GM18909 (cell line): ENCODE results near the gene ZNF580.

Experiments
- ATAC-seq: cut with Tn5 transposase; IDR thresholded peaks from one replicate; pipeline ENCODE4 v1.9.1; 2021; ENCODE audit warnings: mild to moderate bottlenecking; ENCODE audit not compliant: unreplicated experiment, poor library complexity

ZNF580 gene

DNA sequence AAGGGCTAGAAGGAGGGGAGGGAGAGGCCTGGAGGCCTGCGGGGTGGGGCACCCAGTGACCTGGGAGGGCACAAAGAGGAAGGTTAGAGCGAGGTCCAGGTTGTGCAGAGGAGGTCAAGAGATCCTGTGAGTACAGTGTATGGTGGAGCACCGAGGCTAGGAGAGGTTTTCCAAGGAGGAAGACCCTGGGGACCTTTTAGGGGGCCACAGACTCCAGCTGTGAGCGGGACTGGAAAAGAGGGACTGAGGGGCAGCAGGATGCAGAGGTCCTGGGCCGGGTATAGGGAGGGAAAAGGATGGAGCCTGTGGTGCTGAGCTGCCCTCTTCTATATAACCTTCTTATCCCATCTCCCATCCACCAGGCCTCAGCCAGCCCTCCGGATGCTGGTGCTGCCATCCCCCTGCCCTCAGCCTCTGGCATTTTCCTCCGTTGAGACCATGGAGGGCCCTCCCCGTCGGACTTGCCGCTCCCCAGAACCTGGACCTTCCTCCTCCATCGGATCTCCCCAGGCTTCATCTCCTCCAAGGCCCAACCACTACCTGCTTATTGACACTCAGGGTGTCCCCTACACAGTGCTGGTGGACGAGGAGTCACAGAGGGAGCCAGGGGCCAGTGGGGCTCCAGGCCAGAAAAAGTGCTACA lies 3.5 kb downstream of the ZNF580 start:
- ATAC-seq, result no peak

DNA sequence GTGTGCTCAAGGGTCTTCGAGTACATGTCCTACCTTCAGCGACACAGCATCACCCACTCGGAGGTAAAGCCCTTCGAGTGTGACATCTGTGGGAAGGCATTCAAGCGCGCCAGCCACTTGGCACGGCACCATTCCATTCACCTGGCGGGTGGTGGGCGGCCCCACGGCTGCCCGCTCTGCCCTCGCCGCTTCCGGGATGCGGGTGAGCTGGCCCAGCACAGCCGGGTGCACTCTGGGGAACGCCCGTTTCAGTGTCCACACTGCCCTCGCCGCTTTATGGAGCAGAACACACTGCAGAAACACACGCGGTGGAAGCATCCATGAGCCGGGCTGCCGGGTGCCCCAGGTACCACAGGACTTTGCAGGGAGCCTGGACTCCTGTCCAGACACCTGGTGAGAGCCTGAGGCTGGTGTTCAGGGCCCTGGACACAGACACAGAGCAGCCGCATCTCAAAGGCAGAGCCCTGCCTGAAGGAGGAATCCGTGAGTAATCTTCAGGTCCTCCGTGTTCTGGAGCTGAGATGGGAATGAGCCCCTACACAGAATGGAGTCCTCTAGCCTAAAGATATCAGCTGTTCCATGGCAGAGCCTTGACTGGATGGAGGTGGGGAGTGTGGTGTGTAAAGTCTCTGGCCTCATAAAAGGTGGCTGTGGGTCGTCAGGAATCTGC lies 4.2 kb downstream of the ZNF580 start:
- no peak for ATAC-seq

DNA sequence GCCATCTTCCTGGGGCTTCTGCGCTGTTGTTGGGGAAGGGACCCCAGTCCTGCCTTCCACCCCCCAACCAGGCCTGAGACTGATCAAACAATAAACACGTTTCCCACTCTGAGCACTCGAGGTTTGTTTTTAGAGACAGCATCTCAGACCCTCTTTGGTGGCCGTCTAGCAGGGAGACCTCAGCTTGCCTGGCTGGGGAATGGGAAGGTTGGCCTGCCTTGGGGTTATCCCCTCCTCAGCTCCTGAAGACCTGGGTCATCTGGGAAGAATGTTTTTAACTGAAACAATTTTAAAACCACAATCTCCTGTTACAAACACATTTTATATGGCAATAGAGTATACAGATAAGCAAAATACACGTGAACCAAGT lies 4.7 kb downstream of the ZNF580 start:
- no peak for ATAC-seq

DNA sequence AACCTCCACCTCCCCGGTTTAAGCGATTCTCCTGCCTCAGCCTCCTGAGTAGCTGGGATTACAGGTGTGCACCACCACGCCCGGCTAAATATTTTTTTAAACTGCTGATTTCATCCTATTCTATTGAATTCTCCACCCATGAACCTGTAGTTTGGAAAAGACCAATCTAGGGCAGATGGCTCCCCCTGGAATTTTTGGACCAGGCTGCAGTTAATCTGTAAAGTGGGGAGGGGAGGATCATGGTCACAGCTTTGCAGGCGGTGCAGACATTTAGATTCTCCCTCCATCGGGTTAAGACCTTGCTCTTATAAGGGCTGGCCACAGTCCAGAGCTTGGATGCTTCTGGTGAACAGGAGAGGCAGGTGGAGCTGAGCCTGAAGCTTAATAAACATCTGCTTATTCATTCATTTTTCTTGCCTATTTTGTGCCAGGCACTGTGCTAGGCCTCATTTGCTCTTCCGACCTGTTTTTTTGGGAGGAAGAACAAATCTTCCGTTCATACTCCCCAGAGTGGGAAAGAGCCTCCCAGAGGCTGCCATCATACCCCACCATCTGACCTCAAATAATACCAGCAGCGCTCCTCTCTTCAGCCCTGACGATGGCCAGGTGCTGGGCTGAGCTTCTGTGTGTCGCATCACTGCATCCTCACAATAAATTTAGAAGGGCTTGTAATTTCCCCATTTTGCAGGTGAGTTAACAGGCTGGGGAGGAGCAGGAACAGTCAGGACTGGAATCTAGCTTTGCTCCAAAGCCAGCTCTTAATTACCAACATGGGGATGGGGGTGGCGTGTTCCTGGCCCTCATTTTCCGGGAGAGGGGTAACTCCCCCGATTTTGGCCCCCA lies 6.3 kb downstream of the ZNF580 start:
- no peak for ATAC-seq

DNA sequence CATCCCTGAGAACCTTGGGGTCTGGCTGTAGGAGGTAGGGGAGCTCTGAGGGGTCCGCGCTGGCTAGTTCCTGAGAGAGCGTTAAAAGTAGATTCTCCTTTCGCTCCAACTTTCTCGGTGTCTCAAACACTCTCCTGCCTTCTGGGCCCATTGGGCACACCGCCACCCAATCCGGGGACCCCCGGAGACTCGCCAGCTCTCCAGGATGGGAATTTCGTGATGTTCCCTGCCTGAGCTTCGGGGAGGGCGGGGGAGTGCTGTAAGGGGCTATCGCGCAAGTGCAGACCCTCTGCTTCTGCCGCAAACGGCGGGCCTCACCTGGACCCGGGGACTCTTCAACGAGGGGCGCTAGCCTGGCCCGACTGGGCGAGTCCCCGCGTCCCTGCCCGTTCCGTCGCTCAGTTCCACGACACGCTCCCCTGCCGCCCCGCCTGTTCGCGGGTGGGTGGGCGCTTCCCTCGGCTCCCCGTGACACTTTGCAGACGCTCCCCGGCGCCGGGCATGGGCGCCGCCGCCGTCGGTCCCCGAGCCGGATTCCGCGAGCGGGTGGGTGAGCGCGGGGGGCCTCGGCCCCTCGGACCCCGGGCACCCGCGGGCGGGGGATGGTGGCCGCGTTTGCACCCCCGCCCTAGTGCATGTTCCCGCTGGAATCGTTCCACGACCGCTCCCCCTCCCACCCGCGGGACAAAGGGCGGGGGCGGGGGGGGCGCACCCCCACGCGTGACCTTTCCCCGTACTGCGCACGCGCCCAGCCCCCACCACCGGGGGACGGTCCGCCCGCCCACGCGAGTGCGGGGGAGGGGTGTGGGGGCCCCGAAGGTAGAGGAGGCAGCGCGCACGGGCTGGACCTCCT lies 7.2 kb downstream of the ZNF580 start, which contains the start of gene CCDC106:
TSS of gene CCDC106 (plus strand) at position 481 of the 853 bp plus-strand sequence. CDS start 835 bp downstream, outside the sequence.
- ATAC-seq, result no peak

DNA sequence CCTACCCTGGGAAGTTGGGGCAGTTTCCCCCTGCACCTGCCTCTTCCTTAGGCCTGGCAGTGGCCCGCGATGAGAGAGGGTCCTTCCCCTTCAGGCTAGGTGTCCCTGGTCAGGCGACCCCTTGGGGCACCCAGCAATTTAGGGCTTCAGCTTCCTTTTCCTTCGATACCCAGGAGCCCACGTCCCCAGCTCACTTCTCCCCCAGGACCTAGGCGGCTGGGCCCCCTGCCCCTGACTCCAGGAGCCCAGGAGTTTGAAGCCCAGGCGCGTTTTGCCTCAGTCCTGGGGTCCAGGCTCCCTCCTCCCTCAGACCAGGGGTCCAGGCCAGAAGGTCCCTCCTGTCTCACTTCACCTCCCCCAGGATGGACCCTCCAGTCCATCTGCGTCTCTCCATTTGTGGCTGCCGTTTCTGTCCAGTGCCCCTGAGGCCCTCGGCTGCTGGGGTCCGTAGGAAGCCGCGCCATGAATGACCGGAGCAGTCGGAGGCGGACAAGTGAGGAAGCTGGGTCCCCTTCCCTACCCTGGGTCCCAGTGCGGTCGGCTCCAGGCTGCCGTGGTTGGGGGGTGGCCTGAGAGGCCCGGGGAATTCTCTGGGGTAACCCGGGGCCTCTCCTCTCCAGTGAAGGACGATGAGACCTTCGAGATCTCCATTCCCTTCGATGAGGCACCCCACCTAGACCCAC lies 7.9 kb downstream of the ZNF580 start:
- no peak for ATAC-seq

DNA sequence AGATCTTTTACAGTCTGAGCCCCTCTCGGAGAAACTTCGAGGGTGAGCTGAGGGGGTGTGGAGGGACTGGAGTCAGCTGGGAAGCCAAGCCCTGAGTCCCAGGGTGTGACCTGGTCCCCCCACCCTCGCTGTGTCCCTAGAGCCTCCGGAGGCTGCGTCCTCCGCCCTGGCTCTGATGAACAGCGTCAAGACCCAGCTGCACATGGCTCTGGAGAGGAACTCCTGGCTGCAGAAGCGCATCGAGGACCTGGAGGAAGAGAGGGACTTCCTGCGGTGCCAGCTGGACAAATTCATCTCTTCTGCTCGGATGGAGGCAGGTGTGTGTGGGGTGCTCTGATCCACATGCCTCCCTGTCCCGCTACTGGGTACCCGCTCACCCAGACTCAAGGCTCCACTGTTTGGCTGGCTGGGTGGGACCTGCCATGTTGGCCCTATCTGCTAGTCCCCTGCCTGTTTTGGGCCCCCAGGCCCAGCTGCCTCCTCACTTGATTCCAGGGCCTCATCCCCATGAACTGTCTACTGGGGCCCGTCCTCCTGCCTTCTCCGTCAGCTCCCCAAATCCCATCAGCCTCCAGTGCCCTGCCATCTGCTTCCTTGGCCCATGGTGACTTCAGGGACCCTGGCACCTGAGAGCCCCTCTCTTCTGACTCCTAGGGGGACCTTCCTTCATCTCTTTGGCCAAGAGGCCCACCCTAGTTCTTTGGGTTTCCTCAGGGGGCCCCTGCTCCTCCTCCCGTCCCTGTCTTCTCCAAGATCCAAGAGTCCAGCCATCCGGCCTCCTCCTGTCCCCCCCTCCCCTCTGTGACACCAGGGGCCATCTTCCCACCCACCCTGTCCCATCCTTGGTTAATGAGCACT lies 8.7 kb downstream of the ZNF580 start:
- no peak for ATAC-seq

DNA sequence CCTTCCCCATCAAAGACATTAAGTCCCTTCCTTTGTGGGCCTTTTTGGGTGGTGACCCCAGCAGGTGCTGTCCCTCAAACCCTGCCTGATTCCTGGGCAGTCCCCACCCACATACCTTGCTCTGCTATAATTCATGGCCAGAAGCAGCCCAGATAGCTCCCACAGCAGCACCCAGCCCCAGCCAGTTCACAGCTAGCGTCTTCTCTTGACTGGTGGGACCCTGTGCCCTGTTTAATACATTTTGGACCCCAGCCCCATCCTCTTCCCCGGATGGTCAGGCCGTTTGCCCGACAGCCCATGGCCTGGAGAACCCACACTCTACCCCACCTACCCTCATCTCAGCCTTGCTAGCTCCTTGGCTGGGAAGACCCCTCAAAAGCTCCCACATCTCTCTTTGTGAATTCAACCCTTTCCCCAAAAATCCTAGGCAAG lies 9.3 kb downstream of the ZNF580 start:
- no peak for ATAC-seq

DNA sequence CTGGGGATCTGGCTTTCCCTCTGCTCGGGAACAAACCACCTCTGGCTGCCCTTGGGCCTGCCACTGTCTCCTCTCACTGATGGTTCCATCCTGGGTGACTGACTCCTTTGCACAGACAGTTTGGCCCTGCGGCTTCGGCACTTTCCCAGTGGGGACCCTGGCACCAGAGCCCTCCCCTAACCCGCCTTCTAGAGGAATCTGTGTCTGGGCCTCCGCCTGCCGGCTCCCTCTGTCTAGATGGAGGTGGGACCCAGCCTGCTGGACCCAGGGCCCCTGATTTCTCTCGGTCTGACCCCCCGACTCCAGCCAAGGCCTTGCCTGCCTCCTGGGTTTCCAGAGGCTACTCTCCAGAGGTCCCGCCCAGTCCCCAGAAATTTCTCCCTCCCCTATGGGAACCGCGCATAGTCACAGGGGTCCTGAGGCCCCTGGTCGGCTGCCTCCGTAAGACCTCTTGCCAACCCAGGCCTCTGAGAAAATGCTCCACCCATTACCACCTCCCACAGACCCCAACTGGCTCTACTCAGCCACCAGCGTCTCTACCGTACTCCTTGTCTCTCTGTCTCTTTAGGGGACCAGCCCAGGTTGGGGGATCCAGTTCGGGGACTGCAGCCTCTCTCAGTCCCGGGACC lies 9.9 kb downstream of the ZNF580 start:
- ATAC-seq, result no peak

DNA sequence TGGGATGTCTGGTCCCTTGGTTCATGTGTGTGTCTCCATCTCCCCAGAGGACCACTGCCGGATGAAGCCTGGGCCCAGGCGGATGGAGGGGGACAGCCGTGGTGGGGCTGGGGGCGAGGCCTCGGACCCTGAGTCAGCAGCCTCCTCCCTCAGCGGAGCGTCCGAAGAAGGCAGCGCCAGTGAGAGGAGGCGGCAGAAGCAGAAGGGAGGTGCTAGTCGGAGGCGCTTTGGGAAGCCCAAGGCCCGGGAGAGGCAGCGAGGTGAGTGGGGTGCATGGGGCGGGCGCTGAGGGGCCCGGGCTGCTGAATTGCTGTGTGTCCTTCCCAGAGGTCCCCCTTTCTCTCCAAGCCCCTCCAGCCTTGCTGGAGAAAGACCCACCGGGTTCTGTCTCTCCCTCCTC lies 10.4 kb downstream of the ZNF580 start:
- no peak for ATAC-seq

DNA sequence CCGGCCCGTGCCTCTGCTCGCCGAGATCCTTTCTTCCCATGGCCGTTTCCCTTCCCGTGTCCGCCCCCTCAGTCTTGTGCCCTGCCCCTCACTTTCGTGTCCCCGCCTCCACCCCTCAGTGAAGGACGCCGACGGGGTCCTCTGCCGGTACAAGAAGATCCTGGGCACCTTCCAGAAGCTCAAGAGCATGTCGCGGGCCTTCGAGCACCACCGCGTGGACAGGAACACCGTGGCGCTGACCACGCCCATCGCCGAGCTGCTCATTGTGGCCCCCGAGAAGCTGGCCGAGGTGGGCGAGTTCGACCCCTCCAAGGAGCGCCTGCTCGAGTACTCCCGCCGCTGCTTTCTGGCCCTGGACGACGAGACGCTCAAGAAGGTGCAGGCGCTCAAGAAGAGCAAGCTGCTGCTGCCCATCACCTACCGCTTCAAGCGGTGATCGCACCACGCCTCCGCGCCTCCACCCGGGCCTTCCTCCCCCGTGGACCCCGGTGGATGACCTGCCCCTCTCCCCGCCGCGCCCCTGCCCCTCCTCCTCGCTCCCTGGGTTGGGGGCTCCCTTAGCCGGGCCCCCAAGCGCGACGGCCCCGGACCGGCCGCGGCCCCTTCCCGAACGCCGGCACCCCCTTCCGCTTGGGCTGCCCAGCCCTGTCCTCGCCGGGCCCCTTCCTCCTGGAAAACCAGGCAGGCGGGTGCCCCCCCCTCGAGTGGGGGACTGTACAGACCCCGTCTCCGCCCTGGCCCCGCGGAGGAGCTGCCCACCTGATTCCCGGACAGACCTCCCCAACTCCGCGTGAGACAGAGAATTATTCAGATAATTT lies 11.7 kb downstream of the ZNF580 start:
- ATAC-seq, result no peak

DNA sequence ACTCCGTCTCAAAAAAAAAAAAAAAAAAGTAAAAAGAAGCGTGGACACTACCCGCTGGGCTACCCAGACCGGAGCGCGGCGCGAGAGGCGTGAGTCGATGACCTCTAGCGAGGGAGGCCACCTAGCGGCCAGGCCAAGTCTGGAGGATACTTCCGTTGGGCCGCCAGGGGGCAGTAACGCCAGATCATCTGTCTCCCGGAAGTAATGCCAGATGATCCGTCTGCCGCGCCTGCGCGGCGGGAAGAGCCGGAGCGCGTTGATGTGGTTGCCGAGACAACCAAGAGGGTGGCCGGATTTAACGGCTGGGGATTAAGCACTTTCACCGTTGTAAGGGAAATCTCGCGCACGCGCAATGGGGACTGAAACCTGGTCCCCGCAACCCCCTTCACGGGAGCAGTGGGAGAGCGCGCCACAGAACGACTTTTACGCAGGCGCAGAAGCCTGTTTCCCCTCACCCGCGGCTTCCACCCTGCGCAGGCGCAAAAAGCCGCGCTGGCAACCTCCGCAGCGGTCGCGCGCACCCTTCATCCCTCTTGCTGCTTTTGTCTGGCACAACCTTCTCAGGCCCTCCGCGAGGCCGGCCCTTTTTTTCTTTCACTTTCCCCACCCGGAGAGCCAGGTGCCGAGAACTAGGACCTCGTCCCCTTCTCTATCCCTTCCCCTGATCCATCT lies 13.0 kb downstream of the ZNF580 start:
- peak; percentile 48 for ATAC-seq

DNA sequence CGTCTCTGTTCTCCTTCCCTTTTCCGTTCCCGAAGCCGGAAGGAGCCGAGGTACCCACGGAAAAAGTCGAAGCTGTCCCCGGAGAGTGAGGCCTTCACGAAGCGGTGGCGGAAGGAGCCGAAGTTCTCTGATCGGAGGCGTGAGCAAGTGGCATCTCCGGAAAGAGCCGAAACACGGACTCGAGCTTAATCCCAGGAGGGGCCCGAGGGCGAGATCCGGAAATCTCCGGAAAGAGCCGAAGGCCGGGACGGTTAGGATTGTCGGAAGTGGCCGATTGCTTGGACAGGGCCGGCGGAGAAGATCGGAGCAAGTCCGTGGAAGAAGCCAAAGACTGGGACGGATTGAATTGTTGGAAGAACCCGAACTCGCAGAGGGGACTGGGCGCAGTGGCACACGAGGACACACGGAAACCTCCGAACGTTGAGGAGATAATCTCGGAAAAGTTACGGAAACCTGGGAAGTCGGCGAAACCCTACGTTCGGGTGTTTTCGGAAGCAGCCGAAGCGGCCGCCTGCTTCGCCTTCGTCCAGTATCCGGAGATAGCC lies 13.6 kb downstream of the ZNF580 start:
- ATAC-seq, result peak; percentile 62

DNA sequence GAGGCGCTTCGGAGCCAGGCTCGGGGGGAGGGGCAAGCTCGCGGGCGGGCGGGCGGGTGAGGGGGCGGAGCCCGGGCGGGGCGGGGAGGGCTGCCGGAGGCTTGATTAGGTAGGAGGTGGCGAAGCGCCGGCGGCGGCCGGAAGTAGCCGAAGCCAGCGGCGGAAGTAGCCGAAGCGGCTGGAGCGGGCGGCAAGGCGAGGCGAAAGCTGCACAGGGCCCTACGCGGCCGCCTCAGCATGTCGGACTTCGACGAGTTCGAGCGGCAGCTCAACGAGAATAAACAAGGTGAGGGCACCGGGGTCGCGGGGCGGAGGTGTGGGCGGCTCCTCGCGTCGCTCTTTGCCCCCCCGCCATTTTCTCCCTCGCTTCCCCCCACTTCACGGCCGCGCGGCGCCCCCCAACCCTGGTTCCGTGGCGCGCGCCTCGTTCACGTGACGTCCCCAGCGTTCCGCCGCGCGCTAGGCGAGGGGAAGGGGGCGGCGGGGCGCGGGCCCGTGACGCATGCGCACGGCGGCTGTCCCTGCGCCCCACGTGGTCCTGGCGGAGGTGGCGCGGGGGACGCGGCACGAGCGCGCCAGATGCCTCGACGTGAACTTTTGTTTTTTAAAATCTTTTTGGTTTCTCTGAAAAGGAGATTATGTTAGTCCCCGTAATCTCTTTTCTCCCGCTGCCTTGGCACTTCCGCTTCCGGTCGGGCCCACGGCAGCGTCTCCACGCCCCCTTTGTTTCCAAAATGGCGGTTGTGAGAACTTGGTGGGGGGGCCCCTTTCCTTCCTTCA lies 14.3 kb downstream of the ZNF580 start, which contains the start of gene U2AF2:
TSS of gene U2AF2 (plus strand) at position 168 of the 780 bp plus-strand sequence. CDS start at position 238, 70 bp downstream.
- peak; percentile 47 for ATAC-seq

DNA sequence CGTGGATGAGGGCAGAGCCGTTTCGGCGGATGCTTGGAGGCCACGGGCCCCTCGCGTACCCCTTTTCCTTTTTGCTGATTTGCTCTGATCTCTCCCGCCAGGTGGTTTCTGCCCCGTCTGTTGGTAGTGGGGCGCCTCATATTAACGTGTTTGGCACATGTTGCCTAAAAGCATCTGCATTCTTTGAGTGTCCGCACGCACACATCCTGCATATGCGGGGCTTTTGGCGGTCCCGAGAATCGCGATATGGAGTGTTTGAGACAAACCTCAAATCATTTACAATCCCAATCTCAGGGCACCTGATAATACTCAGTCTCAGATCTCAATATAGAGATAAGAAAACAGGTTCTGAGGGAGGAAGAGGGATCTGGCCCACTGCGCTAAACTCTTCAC lies 14.8 kb downstream of the ZNF580 start:
- ATAC-seq, result no peak

DNA sequence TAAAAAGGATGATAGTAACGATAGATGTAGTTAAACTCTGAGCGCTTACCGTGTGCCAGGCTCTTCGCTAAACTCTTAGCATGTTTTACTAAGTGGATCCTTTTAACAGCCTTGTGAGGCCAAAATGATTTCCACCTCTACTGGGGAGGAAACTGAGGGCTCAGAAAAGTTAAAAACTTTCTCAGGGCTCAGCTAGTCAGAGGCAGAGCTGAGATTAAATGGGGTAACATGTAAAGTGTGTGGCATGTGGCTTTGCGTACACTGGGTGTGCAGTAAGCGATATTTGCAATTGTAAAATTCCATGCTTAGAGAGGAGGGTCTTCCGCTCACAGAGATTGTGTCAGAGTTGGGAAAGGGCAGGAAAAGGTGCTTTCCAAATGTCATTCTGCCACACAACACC lies 15.8 kb downstream of the ZNF580 start:
- no peak for ATAC-seq
